Erythroblast (primary cell): ENCODE data around the gene SUPT3H.

ENCODE experiments used
- GATA1 ChIP-seq: IDR thresholded peaks from 2 replicates; pipeline ENCODE4 v1.6.1; 2011; ENCODE audit warnings: low read depth, mild to moderate bottlenecking, control low read depth, low read length, moderate library complexity
- POLR2A ChIP-seq: IDR thresholded peaks from 2 replicates; pipeline ENCODE4 v1.6.1; 2011; ENCODE audit warnings: mild to moderate bottlenecking, low read length

DNA sequence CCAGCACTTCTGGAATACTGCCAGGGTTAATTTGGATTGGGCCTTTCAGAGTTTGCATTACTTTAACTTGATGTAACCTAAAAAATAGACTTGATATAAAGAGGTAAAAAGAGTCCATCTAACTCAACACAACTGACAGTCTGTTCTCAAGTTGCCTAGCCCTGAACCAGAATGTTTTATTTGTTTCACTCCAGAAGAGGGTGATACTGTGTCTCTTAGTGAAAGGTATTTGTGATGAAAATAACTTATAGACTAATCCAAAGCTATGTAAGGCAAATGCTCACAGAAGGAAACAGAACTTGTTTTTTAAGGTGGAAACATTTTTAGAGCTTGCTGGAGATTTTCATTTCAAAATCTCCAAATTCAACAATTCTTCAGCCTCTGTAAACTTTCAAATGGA, 518.7 kb downstream of the SUPT3H start:
- TF ChIP-seq POLR2A (no peak), GATA1 (no peak)
